Peyer's patch (tissue), 4 donors: ENCODE measurements around the gene ESRRG. TPM values are rescaled to one million over a fixed set of nuclear protein-coding genes. Genes with fewer than 3 reads are reported as not detected.

Source experiments
- DNase-seq, 3 donors: peaks; one replicate each; pipeline ENCODE4 v3.0.0-alpha.2; 2017 to 2019
- H3K27ac ChIP-seq, 4 donors: fragments of 200-600 bp; sonication (generic); one replicate each; pipeline ENCODE4 v1.5.1; 2016 to 2019
- H3K27me3 ChIP-seq, 2 donors: fragments of 200-600 bp; sonication (generic); one replicate each; pipeline ENCODE4 v1.5.1; 2019
- H3K36me3 ChIP-seq, 3 donors: fragments of 200-600 bp; sonication (generic); one replicate each; pipeline ENCODE4 v1.5.1; 2016 to 2019
- H3K4me1 ChIP-seq, 4 donors: fragments of 200-600 bp; sonication (generic); one replicate each; pipeline ENCODE4 v1.5.1; 2016 to 2019
- H3K4me3 ChIP-seq, 4 donors: fragments of 200-600 bp; sonication (generic); 1 replicate in 3 of 4; 2 replicates in 1 of 4; pipeline ENCODE4 v1.5.1; 2016 to 2019; ENCODE audit warnings: mild to moderate bottlenecking in 1 of 4
- H3K9me3 ChIP-seq, 4 donors: fragments of 200-600 bp; sonication (generic); one replicate each; pipeline ENCODE4 v1.5.1; 2016 to 2019; ENCODE audit warnings: mild to moderate bottlenecking in 1 of 4
- CTCF ChIP-seq, 6 experiments: fragments of 450-650 bp in 4 of 6; fragments of 200-600 bp in 2 of 6; sonication (generic) in 1 of 6; IDR thresholded peaks; one replicate each; pipeline ENCODE4 v1.5.1; 2017 to 2019; ENCODE audit warnings: antibody characterized with exemption in 6 of 6, mild to moderate bottlenecking in 3 of 6, moderate library complexity in 1 of 6
- POLR2A ChIP-seq, 2 donors: fragments of 450-650 bp; IDR thresholded peaks; one replicate each; pipeline ENCODE4 v1.5.1; 2017; ENCODE audit warnings: antibody characterized with exemption in 2 of 2, mild to moderate bottlenecking in 2 of 2, moderate library complexity in 2 of 2
- total RNA-seq, 4 donors: library from RNA; depleted of rRNA; stranded (reverse); fragments of >200 nt; gene quantifications; one replicate each; pipeline ENCODE4 v1.1.0, GENCODE V29; 2016

ESRRG gene
- total RNA-seq, 4 donors from 2014 or later, result 6.6 to 26.3 (median 20.0) TPM

GRCh38 chr1:216688127-216688657, 35.0 kb downstream of the ESRRG start:
- H3K36me3 ChIP-seq, result no peaks in the 10 kb centered on the region
- no peak overlapping the region for H3K4me3 ChIP-seq
- no peaks in the 10 kb centered on the region for H3K9me3 ChIP-seq
- H3K27ac ChIP-seq, result no peak overlapping the region
- no peaks in the 10 kb centered on the region for H3K4me1 ChIP-seq
- H3K27me3 ChIP-seq, result no peaks in the 10 kb centered on the region
- TF ChIP-seq CTCF (IDR thresholded peaks at IDR 0.05) (no peak), POLR2A (IDR thresholded peaks at IDR 0.05) (no peak)
- DNase-seq, result no peak

- no peaks in the 10 kb centered on the region for H3K36me3 ChIP-seq
- DNase-seq, result no peak
- H3K4me1 ChIP-seq, result no peaks in the 10 kb centered on the region
- no peak for TF ChIP-seq POLR2A (IDR thresholded peaks at IDR 0.05)
- no peak for TF ChIP-seq CTCF (IDR thresholded peaks at IDR 0.05)
- no peak overlapping the region for H3K27ac ChIP-seq
- no peak overlapping the region for H3K4me3 ChIP-seq
- H3K9me3 ChIP-seq, result no peaks in the 10 kb centered on the region
- H3K27me3 ChIP-seq, result no peaks in the 10 kb centered on the region
Measured at GRCh38 chr1:216686860-216687766, 36.1 kb downstream of the ESRRG start.

- H3K36me3 ChIP-seq, result no peaks in the 10 kb centered on the region
- H3K27me3 ChIP-seq, result no peaks in the 10 kb centered on the region
- DNase-seq, result no peak
- H3K9me3 ChIP-seq, result no peaks in the 10 kb centered on the region
- H3K4me1 ChIP-seq, result no peaks in the 10 kb centered on the region
- no peak overlapping the region for H3K4me3 ChIP-seq
- no peak overlapping the region for H3K27ac ChIP-seq
- TF ChIP-seq CTCF (IDR thresholded peaks at IDR 0.05) (no peak), POLR2A (IDR thresholded peaks at IDR 0.05) (no peak)
Measured at GRCh38 chr1:216682752-216683151, 40.5 kb downstream of the ESRRG start.

- Histone ChIP-seq H3K4me3 (no peak overlapping the region), H3K27ac (no peak overlapping the region), H3K36me3 (no peaks in the 10 kb centered on the region), H3K27me3 (no peaks in the 10 kb centered on the region), H3K4me1 (no peaks in the 10 kb centered on the region), H3K9me3 (no peaks in the 10 kb centered on the region)
- TF ChIP-seq CTCF (IDR thresholded peaks at IDR 0.05), result no peak
- TF ChIP-seq POLR2A (IDR thresholded peaks at IDR 0.05), result no peak
- no peak for DNase-seq
Measured at GRCh38 chr1:216679108-216679507, 44.1 kb downstream of the ESRRG start.

- Histone ChIP-seq H3K27ac (no peak overlapping the region), H3K4me3 (no peak overlapping the region), H3K4me1 (no peaks in the 10 kb centered on the region), H3K9me3 (no peaks in the 10 kb centered on the region), H3K36me3 (no peaks in the 10 kb centered on the region), H3K27me3 (no peaks in the 10 kb centered on the region)
- no peak for DNase-seq
- TF ChIP-seq CTCF (IDR thresholded peaks at IDR 0.05) (no peak), POLR2A (IDR thresholded peaks at IDR 0.05) (no peak)
Measured at GRCh38 chr1:216670118-216670883, 52.9 kb downstream of the ESRRG start.
